HG03378 (cell line): ENCODE data around the gene UBE2E1.
A peak's percentile ranks its signal among the peaks of the same experiment; 100 is the strongest.
"Not testable (repeated sequence)": the region's sequence is repeated elsewhere in the genome, so short reads cannot be mapped to it uniquely, and the experiment has no call there.

ENCODE experiments used
- ATAC-seq: cut with Tn5 transposase; IDR thresholded peaks from one replicate; pipeline ENCODE4 v1.9.1; 2021; ENCODE audit warnings: mild to moderate bottlenecking, moderate library complexity; ENCODE audit not compliant: unreplicated experiment

Gene UBE2E1

GRCh38 chr3:23875113-23875725 is 69.5 kb downstream of the UBE2E1 start:
- ATAC-seq, result no peak

- no peak for ATAC-seq
Measured at GRCh38 chr3:23876923-23877322, 71.2 kb downstream of the UBE2E1 start.

- no peak for ATAC-seq
Measured at GRCh38 chr3:23877329-23877980, 71.7 kb downstream of the UBE2E1 start.

- ATAC-seq, result no peak
Measured at GRCh38 chr3:23879485-23879884, 73.7 kb downstream of the UBE2E1 start.

- no peak for ATAC-seq
Measured at GRCh38 chr3:23880703-23881339, 75.1 kb downstream of the UBE2E1 start.

- ATAC-seq, result not testable (repeated sequence)
Measured at GRCh38 chr3:23881993-23882392, 76.2 kb downstream of the UBE2E1 start.

GRCh38 chr3:23882487-23882918 is 76.7 kb downstream of the UBE2E1 start:
- ATAC-seq, result no peak

GRCh38 chr3:23884481-23884880 is 78.7 kb downstream of the UBE2E1 start:
- no peak for ATAC-seq

GRCh38 chr3:23885210-23885609 is 79.5 kb downstream of the UBE2E1 start:
- no peak for ATAC-seq

GRCh38 chr3:23886311-23886710 is 80.6 kb downstream of the UBE2E1 start:
- no peak for ATAC-seq

- peak; percentile 44 for ATAC-seq
Measured at GRCh38 chr3:23888617-23889228, 83.0 kb downstream of the UBE2E1 start.

GRCh38 chr3:23889386-23889785 is 83.6 kb downstream of the UBE2E1 start:
- ATAC-seq, result no peak

- no peak for ATAC-seq
Measured at GRCh38 chr3:23889950-23890349, 84.2 kb downstream of the UBE2E1 start.

- ATAC-seq, result no peak
Measured at GRCh38 chr3:23894254-23895061, 88.7 kb downstream of the UBE2E1 start.

GRCh38 chr3:23895181-23895580 is 89.4 kb downstream of the UBE2E1 start:
- no peak for ATAC-seq

GRCh38 chr3:23900744-23901143 is 95.0 kb downstream of the UBE2E1 start:
- no peak for ATAC-seq

GRCh38 chr3:23904545-23904944 is 98.8 kb downstream of the UBE2E1 start:
- no peak for ATAC-seq

GRCh38 chr3:23909341-23909740 is 103.6 kb downstream of the UBE2E1 start:
- no peak for ATAC-seq

- ATAC-seq, result no peak
Measured at GRCh38 chr3:23911397-23911796, 105.6 kb downstream of the UBE2E1 start.

- ATAC-seq, result not testable (repeated sequence)
Measured at GRCh38 chr3:23912335-23912734, 106.6 kb downstream of the UBE2E1 start.

- no peak for ATAC-seq
Measured at GRCh38 chr3:23913182-23913581, 107.4 kb downstream of the UBE2E1 start.
